C4-2B (cell line): ENCODE data around the gene NCK1.

Source experiments
- ZFX ChIP-seq: fragments of 450-650 bp; IDR thresholded peaks from 2 replicates; pipeline ENCODE4 v1.6.1; 2017
- TF ChIP-seq, protein P1 (sequence below): fragments of 450-650 bp; conservative IDR thresholded peaks from 2 replicates; pipeline ENCODE4 v1.5.1; 2017; ENCODE audit warnings: mild to moderate bottlenecking

DNA sequence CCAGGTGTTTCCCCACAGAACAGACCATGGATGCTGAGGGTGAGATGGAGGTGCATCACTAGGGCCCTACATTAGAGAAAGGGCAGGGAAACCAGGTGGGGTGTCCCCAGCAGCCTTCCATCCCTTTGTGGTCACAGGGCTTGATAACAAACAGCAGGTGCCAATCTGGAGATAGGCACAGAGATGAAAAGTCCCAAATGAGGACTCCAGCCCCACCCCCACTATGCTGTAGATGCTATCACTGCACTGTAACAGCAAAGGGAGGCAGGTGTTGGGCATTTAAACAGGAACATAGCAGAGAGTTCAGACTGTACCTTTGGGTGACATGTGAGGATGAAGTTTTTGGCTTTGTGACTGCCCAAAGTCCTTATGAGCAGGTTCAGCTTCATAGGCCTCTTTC is 117.2 kb downstream of the NCK1 start:
- TF ChIP-seq, protein P1, sequence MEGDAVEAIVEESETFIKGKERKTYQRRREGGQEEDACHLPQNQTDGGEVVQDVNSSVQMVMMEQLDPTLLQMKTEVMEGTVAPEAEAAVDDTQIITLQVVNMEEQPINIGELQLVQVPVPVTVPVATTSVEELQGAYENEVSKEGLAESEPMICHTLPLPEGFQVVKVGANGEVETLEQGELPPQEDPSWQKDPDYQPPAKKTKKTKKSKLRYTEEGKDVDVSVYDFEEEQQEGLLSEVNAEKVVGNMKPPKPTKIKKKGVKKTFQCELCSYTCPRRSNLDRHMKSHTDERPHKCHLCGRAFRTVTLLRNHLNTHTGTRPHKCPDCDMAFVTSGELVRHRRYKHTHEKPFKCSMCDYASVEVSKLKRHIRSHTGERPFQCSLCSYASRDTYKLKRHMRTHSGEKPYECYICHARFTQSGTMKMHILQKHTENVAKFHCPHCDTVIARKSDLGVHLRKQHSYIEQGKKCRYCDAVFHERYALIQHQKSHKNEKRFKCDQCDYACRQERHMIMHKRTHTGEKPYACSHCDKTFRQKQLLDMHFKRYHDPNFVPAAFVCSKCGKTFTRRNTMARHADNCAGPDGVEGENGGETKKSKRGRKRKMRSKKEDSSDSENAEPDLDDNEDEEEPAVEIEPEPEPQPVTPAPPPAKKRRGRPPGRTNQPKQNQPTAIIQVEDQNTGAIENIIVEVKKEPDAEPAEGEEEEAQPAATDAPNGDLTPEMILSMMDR: no peak
- TF ChIP-seq ZFX: no peak
